OCI-LY1 (cell line): Measurements from ENCODE around the gene SSH2.

Experiments used
- CTCF ChIP-seq: fragments of 200-600 bp; sonication (generic), shearing (Covaris generic); IDR thresholded peaks from 2 replicates; pipeline ENCODE4 v1.5.1; 2017; ENCODE audit warnings: mild to moderate bottlenecking, antibody characterized with exemption, low read length, moderate library complexity, mixed read lengths
- EZH2 ChIP-seq: fragments of 200-600 bp; sonication (generic), shearing (Covaris generic); IDR thresholded peaks from 2 replicates; pipeline ENCODE4 v1.8.0; 2017; ENCODE audit warnings: borderline replicate concordance, mixed run types, mild to moderate bottlenecking, antibody characterized with exemption, low read length, moderate library complexity, mixed read lengths

GRCh38 chr17:29667969-29668368 lies 262.1 kb downstream of the SSH2 start:
- TF ChIP-seq CTCF: no peak
- TF ChIP-seq EZH2: no peak
